GM12873 (cell line): Measurements from ENCODE around the gene OTUB1.

Experiments used
- CTCF ChIP-seq: IDR thresholded peaks from 2 replicates; pipeline ENCODE4 v1.5.1; 2012; ENCODE audit warnings: low read depth, mild to moderate bottlenecking, moderate library complexity, low read length, control low read depth; ENCODE audit not compliant: insufficient read depth; ENCODE audit errors: missing control alignments

OTUB1 gene

DNA sequence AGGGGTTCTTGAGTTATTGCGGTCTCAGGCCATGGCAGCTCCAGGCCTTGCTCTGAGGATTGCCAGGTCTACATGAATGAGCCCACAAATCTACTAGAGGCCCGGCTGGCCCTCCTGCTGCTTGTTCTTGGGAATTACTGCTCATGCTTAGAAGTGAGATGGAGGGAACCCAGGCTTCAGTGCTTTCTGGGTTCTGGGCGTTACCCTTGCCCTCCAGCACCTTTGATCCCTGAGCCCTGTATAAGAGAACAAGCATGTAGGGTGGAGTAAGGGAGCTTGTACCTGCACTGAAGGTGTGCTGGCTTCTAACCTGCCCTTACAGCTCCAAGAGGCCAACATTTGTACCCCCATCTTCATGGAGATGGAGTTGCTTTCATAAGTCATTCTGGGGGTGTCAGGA lies 43.4 kb upstream of the OTUB1 start:
- TF ChIP-seq CTCF = no peak

- no peak for TF ChIP-seq CTCF
These were observed 41.3 kb upstream of the OTUB1 start for GRCh38 chr11:63944987-63945386.

- peak; percentile 70 for TF ChIP-seq CTCF
These were observed 40.6 kb upstream of the OTUB1 start for GRCh38 chr11:63945477-63946163.

GRCh38 chr11:63951779-63952536 lies 34.3 kb upstream of the OTUB1 start:
- TF ChIP-seq CTCF = no peak

DNA sequence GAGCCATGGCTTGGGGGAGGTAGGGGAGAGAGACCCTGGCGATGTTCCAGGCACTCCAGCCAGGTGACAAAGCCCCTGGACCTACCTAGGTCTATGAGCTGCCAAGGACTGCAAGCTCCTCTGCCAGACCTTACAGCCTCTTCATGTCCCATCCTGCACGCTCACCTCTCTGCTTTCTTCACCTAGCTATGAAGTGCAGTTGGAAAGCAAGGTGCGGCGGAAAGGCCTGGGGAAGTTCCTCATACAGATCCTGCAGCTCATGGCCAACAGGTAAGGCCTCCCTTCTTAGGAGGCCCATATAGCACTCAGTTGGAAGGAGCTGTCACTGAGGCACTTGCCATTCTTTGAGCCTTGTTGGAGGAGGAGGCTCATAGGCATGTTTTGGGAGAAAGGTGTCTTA lies 33.7 kb upstream of the OTUB1 start:
- TF ChIP-seq CTCF = no peak

DNA sequence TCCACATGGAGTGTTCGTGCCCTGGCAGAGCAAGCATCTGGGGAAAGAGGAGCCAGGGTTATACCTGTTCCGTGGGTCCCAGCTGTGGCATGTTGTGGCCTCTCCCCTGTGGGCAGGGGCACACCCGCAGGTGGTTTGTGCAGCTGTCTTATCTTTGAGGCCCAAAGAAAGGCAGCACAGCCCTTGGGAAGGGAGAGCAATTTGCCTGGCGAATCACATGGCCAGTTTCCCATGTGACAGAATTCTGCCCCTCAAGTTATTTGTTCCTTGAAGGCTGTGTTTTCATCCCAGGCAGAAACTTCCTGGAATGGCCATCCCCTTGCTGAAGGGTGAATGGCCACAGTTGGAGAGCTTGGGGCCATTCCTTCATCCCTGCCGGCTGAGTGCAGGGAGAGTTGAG lies 28.2 kb upstream of the OTUB1 start:
- no peak for TF ChIP-seq CTCF

- TF ChIP-seq CTCF = no peak
These were observed 24.4 kb upstream of the OTUB1 start for GRCh38 chr11:63961608-63962412.
